NCI-H2196 (cell line): ENCODE measurements around the gene ZNF75A.
"Not testable (repeated sequence)": the region's sequence is repeated elsewhere in the genome, so short reads cannot be mapped to it uniquely, and the experiment has no call there.

Experiments
- DNase-seq: peaks from one replicate; lab custom pipeline; 2025; ENCODE audit not compliant: unreplicated experiment; lab: John Stamatoyannopoulos, UW

Gene ZNF75A

DNA sequence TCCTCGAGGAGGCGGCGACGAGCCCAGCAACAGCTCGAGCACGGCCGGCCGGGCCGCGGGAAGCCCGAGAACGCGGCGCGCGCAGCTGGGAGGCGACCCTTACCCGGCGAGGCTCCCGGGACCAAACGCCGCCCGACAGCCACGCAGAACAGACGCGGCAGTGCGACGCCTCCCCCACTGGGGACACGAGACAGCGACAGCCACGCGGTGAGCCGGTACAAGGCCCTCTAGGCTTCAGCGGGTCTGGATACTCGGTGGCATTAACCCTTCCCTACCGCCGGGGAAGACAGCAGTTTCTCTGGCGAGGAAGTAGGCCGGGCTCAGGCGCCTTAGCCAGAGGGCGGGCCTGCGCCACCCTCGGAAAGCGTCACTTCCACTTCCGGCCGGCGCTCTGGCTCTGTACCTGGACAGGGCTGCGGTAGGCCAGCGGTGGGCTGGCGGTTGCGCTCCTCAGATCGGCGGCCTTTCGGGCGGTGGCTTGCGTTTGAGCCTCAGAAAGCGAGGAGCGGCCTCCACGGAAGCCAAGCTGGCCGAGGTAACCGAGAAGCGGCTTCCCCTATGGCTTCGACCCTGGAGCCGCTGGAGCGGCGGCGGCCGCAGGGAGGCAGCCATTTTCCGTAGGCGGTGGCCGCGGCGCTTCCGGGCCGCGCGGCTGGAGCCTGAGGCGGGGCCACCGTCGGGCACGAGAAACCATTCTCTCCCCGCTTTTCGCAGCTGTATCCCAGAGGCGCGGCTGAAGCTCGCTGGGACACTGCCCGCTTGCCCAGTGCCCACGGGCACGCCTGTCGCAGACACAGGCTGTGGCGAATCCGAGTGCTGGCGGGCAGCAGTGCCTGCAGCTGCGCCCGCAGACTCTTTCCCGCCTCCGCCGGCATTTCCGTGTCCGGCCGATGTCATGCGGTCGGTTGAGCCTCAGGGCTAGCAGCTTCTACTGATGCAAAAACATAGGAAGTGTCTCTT, at the start of gene ZNF75A, which contains the start of gene TIGD7:
ZNF75A (plus strand) TSS at position 389 of the 960 bp plus-strand sequence. CDS start 2,932 bp downstream, outside the sequence.
TIGD7 (minus strand) TSS at position 322 of the 960 bp plus-strand sequence. CDS start 4,816 bp downstream, outside the sequence.
- DNase-seq, result peak; percentile 87

GRCh38 chr16:3256146-3256865, 49.0 kb upstream of the ZNF75A start, which contains the start of gene MEFV:
Gene MEFV, minus strand, starts transcription at chr16:3256633. Its CDS starts 46 bp downstream, at chr16:3256587.
- DNase-seq, result no peak

GRCh38 chr16:3256866-3257465, 48.3 kb upstream of the ZNF75A start:
- no peak for DNase-seq

- DNase-seq, result no peak
Observed at GRCh38 chr16:3259836-3260235, 45.5 kb upstream of the ZNF75A start.

DNA sequence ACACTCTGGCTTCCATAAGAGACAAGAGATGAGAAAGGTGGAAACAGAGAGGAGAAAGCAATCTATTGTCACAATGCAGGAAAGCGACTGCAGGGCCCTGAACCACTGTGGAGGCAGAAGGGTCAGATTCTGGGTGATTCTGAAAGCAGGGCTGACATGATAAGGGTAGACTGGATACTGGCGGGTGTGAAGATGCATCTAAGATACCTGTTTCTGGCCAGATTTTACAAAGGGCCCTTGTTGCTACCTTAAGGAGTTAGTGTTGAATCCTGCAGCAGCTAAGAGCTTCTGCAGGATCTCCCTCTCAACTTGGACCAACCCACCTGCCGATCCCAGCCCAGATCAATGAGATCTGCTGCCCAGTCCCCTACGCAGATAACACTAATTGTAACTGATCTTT, 42.8 kb upstream of the ZNF75A start:
- DNase-seq, result no peak

GRCh38 chr16:3264137-3265036, 40.9 kb upstream of the ZNF75A start:
- peak; percentile 98 for DNase-seq

DNA sequence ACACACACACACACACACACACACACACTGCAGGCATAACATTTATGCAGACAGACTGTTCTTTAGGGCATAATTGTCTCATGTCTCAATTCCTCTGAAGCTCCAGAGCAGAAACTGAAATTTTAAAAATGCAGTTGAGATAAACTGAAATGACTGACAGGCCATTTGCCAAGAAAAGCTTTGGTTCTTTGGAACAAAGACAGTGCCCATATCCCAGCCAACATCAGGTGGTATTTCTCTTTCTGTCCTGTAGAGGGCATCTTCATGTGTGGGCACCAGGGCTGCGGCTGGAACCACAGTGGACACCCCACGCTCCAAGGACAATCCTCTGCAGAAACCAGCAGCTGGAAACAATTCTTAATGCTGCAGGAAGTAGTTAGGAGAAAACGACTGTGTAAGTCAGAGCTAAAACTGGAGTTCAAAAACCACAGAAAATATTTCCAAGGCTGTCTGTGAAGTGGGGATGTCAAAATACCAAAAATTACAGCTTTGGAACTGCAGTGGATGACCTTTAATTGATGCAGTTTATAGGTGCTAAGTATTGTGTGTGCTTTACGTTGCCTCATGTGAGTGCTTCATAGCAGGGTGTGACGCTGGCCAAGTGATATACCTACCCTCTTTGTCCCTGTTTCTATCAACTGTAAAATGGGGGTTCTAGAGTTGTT, 38.3 kb upstream of the ZNF75A start:
- peak; percentile 35 for DNase-seq

DNA sequence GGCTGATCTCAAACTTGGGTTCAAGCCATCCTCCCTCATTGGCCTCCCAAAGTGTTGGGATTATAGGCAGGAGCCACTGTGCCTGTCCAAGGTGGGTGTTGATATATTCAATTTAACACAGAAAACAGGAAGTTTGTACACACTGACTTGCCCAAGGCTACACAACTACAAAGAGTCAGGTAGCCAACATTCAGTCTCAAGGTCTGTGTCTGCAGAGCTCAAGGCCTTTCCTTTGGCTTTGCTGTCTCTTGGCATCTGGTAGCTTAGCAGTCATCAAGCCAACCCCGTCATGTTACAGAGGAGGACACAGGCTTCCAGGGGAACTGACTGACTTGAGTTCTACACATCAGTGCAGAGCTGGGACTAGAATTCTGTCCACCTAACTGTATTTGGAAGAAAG, 37.0 kb upstream of the ZNF75A start:
- DNase-seq, result no peak

- DNase-seq, result not testable (repeated sequence)
Observed at GRCh38 chr16:3270718-3271117, 34.6 kb upstream of the ZNF75A start.

- DNase-seq, result not testable (repeated sequence)
Observed at GRCh38 chr16:3271281-3271680, 34.0 kb upstream of the ZNF75A start.

DNA sequence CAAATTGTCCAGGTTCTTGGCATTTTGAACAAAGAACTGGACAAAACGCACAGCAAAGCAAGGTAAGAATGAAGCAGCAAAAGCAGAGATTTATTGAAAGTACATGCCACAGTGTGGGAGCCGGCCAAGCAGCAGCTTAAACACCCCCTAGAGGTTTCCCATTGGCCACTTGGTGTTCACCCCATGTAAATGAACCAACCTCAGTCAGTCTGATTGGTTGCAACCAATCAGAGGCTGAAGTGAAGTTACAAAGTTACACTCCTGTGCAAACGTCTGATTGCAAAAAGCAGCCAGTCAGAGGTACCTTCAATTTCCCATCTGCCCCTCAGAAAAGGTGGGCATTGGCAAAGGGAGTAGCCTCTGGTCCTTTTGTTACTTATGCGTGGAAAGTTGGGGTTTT, 30.8 kb upstream of the ZNF75A start:
- no peak for DNase-seq

DNA sequence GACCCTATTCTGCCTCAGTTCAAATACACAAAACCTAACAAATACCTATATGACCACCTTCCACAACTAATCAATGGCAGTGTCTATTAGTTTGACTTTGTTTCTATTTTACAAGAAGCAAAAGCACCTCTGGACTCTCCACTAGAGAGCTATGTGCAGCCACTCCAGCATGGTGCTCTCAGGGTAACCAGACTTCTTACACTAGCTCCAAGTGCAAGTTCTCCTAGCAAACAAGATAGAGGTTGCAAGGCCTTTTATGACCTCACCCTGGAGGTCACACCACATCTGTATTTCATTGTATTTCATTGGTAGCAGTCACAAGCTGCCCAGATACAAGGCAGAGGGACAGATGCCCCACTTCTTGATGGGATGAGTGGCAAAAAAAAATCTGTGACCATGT, 30.4 kb upstream of the ZNF75A start:
- DNase-seq, result no peak

GRCh38 chr16:3276679-3277078, 28.6 kb upstream of the ZNF75A start:
- DNase-seq, result no peak

- DNase-seq, result no peak
Observed at GRCh38 chr16:3281222-3281820, 24.0 kb upstream of the ZNF75A start.

- DNase-seq, result peak; percentile 55
Observed at GRCh38 chr16:3282103-3282729, 23.1 kb upstream of the ZNF75A start.

- DNase-seq, result peak; percentile 97
Observed at GRCh38 chr16:3282730-3283542, 22.4 kb upstream of the ZNF75A start, which contains the start of gene ZNF263. Gene ZNF263, plus strand, starts transcription at chr16:3283491. Its CDS starts 328 bp downstream, at chr16:3283819.

DNA sequence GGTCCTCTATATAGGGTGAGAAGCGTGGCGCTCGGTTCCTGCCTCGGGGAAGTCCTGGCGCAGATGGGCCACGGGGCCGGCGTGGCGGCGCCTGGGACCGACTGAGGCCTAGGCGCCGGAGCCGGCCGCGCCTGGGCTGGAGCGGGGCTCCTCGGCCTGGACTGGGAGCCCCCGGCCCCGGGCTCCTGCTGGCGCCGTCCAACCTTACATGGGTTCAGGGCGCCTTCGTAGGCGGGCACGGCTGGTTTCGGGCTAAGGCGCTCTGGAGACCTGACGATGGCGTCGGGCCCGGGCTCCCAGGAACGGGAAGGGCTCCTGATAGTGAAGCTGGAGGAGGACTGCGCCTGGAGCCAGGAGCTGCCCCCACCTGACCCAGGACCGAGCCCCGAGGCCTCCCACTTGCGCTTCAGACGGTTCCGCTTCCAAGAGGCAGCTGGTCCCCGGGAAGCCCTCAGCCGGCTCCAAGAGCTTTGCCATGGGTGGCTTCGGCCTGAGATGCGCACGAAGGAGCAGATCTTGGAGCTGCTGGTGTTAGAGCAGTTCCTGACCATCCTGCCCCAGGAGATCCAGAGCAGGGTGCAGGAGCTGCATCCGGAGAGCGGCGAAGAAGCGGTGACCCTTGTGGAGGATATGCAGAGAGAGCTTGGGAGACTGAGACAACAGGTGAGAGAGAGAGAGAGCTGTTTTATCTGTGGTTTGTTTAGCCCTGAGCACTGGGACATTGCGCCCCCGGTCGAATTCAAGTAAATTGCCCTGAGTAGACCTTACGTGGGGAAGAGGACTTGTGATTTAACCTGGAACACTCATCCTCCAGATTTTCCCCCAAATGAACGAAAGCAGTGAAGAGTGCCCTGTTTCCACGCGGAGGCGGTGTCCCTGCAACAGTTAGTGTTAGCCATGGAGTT, 21.5 kb upstream of the ZNF75A start:
- DNase-seq, result no peak
